ENCODE results near the gene SLC2A6.

The SLC2A6 gene

GRCh38 chr9:133433351-133433843 is 45.5 kb downstream of the SLC2A6 start:
- Histone ChIP-seq H3K4me3 (replicated peaks; ENCODE audit: low read depth, low read length) (no peak overlapping the region), H3K27me3 (replicated peaks; ENCODE audit: control insufficient read depth, insufficient read depth, low read length) (no peaks in the 10 kb centered on the region; the same call in none of the 2 replicates), H3K36me3 (ENCODE audit: control insufficient read depth, insufficient read depth, low read length) (no peaks in the 10 kb centered on the region)
- DNase-seq (ENCODE audit: extremely low read depth, insufficient read length): no peak
- TF ChIP-seq, protein P1, sequence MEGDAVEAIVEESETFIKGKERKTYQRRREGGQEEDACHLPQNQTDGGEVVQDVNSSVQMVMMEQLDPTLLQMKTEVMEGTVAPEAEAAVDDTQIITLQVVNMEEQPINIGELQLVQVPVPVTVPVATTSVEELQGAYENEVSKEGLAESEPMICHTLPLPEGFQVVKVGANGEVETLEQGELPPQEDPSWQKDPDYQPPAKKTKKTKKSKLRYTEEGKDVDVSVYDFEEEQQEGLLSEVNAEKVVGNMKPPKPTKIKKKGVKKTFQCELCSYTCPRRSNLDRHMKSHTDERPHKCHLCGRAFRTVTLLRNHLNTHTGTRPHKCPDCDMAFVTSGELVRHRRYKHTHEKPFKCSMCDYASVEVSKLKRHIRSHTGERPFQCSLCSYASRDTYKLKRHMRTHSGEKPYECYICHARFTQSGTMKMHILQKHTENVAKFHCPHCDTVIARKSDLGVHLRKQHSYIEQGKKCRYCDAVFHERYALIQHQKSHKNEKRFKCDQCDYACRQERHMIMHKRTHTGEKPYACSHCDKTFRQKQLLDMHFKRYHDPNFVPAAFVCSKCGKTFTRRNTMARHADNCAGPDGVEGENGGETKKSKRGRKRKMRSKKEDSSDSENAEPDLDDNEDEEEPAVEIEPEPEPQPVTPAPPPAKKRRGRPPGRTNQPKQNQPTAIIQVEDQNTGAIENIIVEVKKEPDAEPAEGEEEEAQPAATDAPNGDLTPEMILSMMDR (IDR thresholded peaks at IDR 0.05; ENCODE audit: insufficient read depth, low read length, poor library complexity, severe bottlenecking): no peak

GRCh38 chr9:133430244-133430643 is 48.7 kb downstream of the SLC2A6 start:
- Histone ChIP-seq H3K27me3 (replicated peaks; ENCODE audit: control insufficient read depth, insufficient read depth, low read length) (peaks cover 2% of the 10 kb centered on the region; the same call in 1 of the 2 replicates), H3K36me3 (ENCODE audit: control insufficient read depth, insufficient read depth, low read length) (no peaks in the 10 kb centered on the region), H3K4me3 (replicated peaks; ENCODE audit: low read depth, low read length) (no peak overlapping the region)
- TF ChIP-seq, protein P1 (IDR thresholded peaks at IDR 0.05; ENCODE audit: insufficient read depth, low read length, poor library complexity, severe bottlenecking): no peak
- DNase-seq (ENCODE audit: extremely low read depth, insufficient read length): no peak

DNA sequence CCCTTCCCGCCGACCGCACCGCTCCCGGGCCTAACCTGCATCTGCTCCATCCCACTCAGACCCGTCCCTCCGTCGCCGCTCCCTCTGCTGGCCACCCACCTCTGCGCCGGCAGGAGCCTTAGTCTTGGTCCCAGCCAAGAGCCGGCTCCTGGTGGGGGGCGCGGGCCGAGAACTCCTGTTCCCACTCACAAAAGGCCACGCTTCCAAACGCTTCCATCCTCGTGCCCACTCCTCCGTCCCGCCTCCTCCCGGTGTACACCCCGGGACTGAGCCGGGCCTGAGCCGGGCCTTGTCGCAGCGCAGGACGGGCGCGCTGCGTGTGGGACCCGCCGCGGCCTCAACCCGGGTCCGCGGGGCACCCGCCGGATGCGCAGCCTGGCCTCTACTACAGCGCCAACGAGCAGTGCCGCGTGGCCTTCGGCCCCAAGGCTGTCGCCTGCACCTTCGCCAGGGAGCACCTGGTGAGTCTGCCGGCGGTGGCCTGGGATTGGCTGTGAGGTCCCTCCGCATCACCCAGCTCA is 49.2 kb downstream of the SLC2A6 start:
- Histone ChIP-seq H3K36me3 (ENCODE audit: control insufficient read depth, insufficient read depth, low read length) (no peaks in the 10 kb centered on the region), H3K27me3 (replicated peaks; ENCODE audit: control insufficient read depth, insufficient read depth, low read length) (peaks cover 2% of the 10 kb centered on the region; the same call in 1 of the 2 replicates), H3K4me3 (replicated peaks; ENCODE audit: low read depth, low read length) (no peak overlapping the region)
- DNase-seq (ENCODE audit: extremely low read depth, insufficient read length): no peak
- TF ChIP-seq, protein P1 (IDR thresholded peaks at IDR 0.05; ENCODE audit: insufficient read depth, low read length, poor library complexity, severe bottlenecking): peak; percentile 34

GRCh38 chr9:133429214-133429613 is 49.7 kb downstream of the SLC2A6 start:
- Histone ChIP-seq H3K27me3 (replicated peaks; ENCODE audit: control insufficient read depth, insufficient read depth, low read length) (peaks cover 2% of the 10 kb centered on the region; the same call in 1 of the 2 replicates), H3K4me3 (replicated peaks; ENCODE audit: low read depth, low read length) (no peak overlapping the region), H3K36me3 (ENCODE audit: control insufficient read depth, insufficient read depth, low read length) (no peaks in the 10 kb centered on the region)
- TF ChIP-seq, protein P1 (IDR thresholded peaks at IDR 0.05; ENCODE audit: insufficient read depth, low read length, poor library complexity, severe bottlenecking): no peak
- DNase-seq (ENCODE audit: extremely low read depth, insufficient read length): no peak

GRCh38 chr9:133428617-133429101 is 50.2 kb downstream of the SLC2A6 start:
- H3K36me3 ChIP-seq (ENCODE audit: control insufficient read depth, insufficient read depth, low read length): no peaks in the 10 kb centered on the region

More at GRCh38 chr9:133428617-133429101, 50.2 kb downstream of the SLC2A6 start:
- no peak for DNase-seq (ENCODE audit: extremely low read depth, insufficient read length)
- Histone ChIP-seq H3K4me3 (replicated peaks; ENCODE audit: low read depth, low read length) (peak overlapping the region; percentile 37), H3K27me3 (replicated peaks; ENCODE audit: control insufficient read depth, insufficient read depth, low read length) (peaks cover 2% of the 10 kb centered on the region; the same call in 1 of the 2 replicates)
- TF ChIP-seq, protein P1 (IDR thresholded peaks at IDR 0.05; ENCODE audit: insufficient read depth, low read length, poor library complexity, severe bottlenecking): no peak
